Ascending aorta (tissue), 2 donors: ENCODE measurements around the gene ARMC3. TPM values are rescaled to one million over a fixed set of nuclear protein-coding genes. Genes with fewer than 3 reads are reported as not detected.

ENCODE experiments used
- DNase-seq, 2 donors: peaks; one replicate each; pipeline ENCODE4 v3.0.0-alpha.2; 2019; ENCODE audit warnings: low spot score in 2 of 2
- H3K27ac ChIP-seq, 2 donors: fragments of 200-600 bp; sonication (generic); one replicate each; pipeline ENCODE4 v1.5.1; 2016 to 2017; ENCODE audit warnings: mild to moderate bottlenecking in 1 of 2
- H3K27me3 ChIP-seq: fragments of 200-600 bp; sonication (generic); one replicate; pipeline ENCODE4 v1.5.1; 2017
- H3K36me3 ChIP-seq, 2 donors: fragments of 200-600 bp; sonication (generic); one replicate each; pipeline ENCODE4 v1.5.1; 2016
- H3K4me1 ChIP-seq, 2 donors: fragments of 200-600 bp; sonication (generic); one replicate each; pipeline ENCODE4 v1.5.1; 2016 to 2017; ENCODE audit warnings: mild to moderate bottlenecking in 1 of 2
- H3K4me3 ChIP-seq, 2 donors: fragments of 200-600 bp; sonication (generic); one replicate each; pipeline ENCODE4 v1.5.1; 2016 to 2017; ENCODE audit warnings: mild to moderate bottlenecking in 1 of 2
- H3K9me3 ChIP-seq, 2 donors: fragments of 200-600 bp; sonication (generic); one replicate each; pipeline ENCODE4 v1.5.1; 2016
- intact Hi-C: fragments of 100-400 bp; cut with DNase I; formaldehyde crosslinking; loops from one replicate; pipeline ENCODE4 v1.15.1; 2023
- total RNA-seq: library from RNA; depleted of rRNA; stranded (reverse); fragments of >200 nt; gene quantifications from one replicate; pipeline ENCODE4 v1.1.0, GENCODE V29; 2016
- TF ChIP-seq, protein P1 (sequence below), 3 experiments: fragments of 200-600 bp in 2 of 3; fragments of 450-650 bp in 1 of 3; sonication (generic) in 2 of 3; IDR thresholded peaks; one replicate each; pipeline ENCODE4 v1.5.1; 2016 to 2019; ENCODE audit warnings: antibody characterized with exemption in 3 of 3, mild to moderate bottlenecking in 1 of 3, moderate library complexity in 1 of 3

ARMC3 gene
- total RNA-seq, 1 donor from 2014 or later: not detected

DNA sequence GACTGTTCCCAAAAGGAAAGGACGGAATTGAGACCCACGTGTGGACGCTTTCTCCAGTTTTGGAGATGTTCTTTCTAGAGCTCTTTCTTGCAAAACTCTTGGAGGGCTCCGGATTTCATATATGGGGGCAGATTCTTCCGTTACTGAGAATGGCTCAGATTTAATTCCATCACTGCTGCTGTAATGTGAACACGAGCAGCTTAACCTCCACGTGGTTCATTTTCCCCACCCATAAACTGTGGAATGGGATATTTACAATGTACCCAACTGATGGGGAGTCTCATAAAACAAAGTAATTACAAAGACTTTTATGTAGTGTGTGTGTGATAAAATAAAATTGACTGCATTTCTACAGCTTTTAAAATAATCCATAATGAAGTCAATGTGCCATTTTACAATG is 152.4 kb downstream of the ARMC3 start:
- intact Hi-C loops: no loop called here
- no peaks in the 10 kb centered on the region for H3K36me3 ChIP-seq
- no peaks in the 10 kb centered on the region for H3K4me1 ChIP-seq
- H3K27ac ChIP-seq: no peak overlapping the region
- no peaks in the 10 kb centered on the region for H3K27me3 ChIP-seq
- DNase-seq: no peak
- no peaks in the 10 kb centered on the region for H3K9me3 ChIP-seq
- TF ChIP-seq, protein P1, sequence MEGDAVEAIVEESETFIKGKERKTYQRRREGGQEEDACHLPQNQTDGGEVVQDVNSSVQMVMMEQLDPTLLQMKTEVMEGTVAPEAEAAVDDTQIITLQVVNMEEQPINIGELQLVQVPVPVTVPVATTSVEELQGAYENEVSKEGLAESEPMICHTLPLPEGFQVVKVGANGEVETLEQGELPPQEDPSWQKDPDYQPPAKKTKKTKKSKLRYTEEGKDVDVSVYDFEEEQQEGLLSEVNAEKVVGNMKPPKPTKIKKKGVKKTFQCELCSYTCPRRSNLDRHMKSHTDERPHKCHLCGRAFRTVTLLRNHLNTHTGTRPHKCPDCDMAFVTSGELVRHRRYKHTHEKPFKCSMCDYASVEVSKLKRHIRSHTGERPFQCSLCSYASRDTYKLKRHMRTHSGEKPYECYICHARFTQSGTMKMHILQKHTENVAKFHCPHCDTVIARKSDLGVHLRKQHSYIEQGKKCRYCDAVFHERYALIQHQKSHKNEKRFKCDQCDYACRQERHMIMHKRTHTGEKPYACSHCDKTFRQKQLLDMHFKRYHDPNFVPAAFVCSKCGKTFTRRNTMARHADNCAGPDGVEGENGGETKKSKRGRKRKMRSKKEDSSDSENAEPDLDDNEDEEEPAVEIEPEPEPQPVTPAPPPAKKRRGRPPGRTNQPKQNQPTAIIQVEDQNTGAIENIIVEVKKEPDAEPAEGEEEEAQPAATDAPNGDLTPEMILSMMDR (IDR thresholded peaks at IDR 0.05): no peak
- H3K4me3 ChIP-seq: no peak overlapping the region

DNA sequence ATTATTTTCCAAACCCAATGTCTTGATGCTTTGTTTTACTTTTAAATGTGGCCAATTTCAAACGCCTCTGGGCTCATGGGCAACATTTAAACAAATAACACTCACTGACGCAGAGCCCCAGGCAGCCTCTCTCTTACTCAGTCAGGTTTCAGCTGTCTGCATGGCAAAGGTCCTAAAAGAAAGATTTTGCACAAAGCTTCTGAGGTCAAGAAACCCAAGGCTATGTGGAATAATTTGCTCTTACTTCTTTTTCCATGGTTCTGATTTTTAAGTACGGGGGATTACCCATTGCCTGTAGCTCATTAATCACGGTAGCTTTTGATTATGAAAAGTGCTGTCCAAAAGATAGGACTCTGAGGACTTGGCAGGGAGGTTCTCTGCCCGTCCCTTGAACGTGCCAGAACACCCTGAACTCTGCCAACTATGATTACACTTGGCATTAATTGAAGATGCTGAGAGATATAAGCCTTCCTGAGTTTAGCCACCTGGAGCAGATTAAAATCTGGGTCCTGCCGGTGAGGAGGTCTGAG is 153.4 kb downstream of the ARMC3 start:
- H3K4me3 ChIP-seq: no peak overlapping the region
- no peak for DNase-seq

DNA sequence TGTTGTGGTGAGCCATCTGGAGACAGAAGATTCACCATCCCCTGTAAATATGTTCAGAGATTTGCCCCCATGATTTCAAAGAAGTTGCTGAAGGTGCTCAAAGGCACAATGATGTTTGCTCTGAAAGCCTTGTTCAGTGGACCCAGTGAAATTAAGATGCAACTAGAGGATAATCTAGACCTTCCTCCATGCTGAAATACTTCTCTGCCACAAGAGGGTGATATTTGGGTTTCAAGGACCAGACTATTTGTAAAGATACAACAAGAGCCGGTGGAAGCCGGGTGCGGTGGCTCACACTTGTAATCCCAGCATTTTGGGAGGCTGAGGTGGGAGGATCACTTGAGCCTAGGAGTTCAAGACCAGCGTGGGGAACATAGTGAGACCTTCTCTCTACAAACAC is 154.0 kb downstream of the ARMC3 start:
- H3K27ac ChIP-seq: no peak overlapping the region
- TF ChIP-seq, protein P1 (IDR thresholded peaks at IDR 0.05): peak in 2 of 3 experiments; percentile 7 to 21
- intact Hi-C loops: no loop called here
- no peaks in the 10 kb centered on the region for H3K4me1 ChIP-seq
- no peaks in the 10 kb centered on the region for H3K36me3 ChIP-seq
- no peaks in the 10 kb centered on the region for H3K27me3 ChIP-seq
- no peak overlapping the region for H3K4me3 ChIP-seq
- H3K9me3 ChIP-seq: no peaks in the 10 kb centered on the region
- no peak for DNase-seq

More for the DNA sequence above, 153.4 kb downstream of the ARMC3 start:
- no peaks in the 10 kb centered on the region for H3K36me3 ChIP-seq
- H3K27me3 ChIP-seq: no peaks in the 10 kb centered on the region
- H3K27ac ChIP-seq: no peak overlapping the region
- H3K4me1 ChIP-seq: no peaks in the 10 kb centered on the region
- no peaks in the 10 kb centered on the region for H3K9me3 ChIP-seq
- TF ChIP-seq, protein P1 (IDR thresholded peaks at IDR 0.05): no peak
- intact Hi-C loops: no loop called here

Other genes with a start within 250 kb of the ARMC3 start
- 34.9 TPM for gene PIP4K2A, start 213.5 kb upstream of the ARMC3 start, total RNA-seq
- 38.0 TPM for gene MSRB2, start 167.5 kb downstream of the ARMC3 start, total RNA-seq